Measurements from ENCODE around the gene SPAG16.

- TF ChIP-seq CTCF (IDR thresholded peaks at IDR 0.05 in 4 of 5, conservative IDR thresholded peaks at IDR 0.05 in 1 of 5), result no peak
- TF ChIP-seq POLR2A (IDR thresholded peaks at IDR 0.05), result no peak
Measured at GRCh38 chr2:213848631-213849030, 564.4 kb downstream of the SPAG16 start.
